Peyer's patch (tissue), 4 donors: ENCODE results near the gene PLSCR3.

Source experiments
- CTCF ChIP-seq, 6 experiments: fragments of 450-650 bp in 4 of 6; fragments of 200-600 bp in 2 of 6; sonication (generic) in 1 of 6; IDR thresholded peaks; one replicate each; pipeline ENCODE4 v1.5.1; 2017 to 2019; ENCODE audit warnings: antibody characterized with exemption in 6 of 6, mild to moderate bottlenecking in 3 of 6, moderate library complexity in 1 of 6
- POLR2A ChIP-seq, 2 donors: fragments of 450-650 bp; IDR thresholded peaks; one replicate each; pipeline ENCODE4 v1.5.1; 2017; ENCODE audit warnings: antibody characterized with exemption in 2 of 2, mild to moderate bottlenecking in 2 of 2, moderate library complexity in 2 of 2

- TF ChIP-seq POLR2A (IDR thresholded peaks at IDR 0.05): no peak
- TF ChIP-seq CTCF (IDR thresholded peaks at IDR 0.05): no peak
Measured at GRCh38 chr17:7405350-7406234, 11.3 kb upstream of the PLSCR3 start.
